ENCODE results near the gene FKBP1A.
A peak's percentile ranks its signal among the peaks of the same experiment; 100 is the strongest.

Gene FKBP1A

DNA sequence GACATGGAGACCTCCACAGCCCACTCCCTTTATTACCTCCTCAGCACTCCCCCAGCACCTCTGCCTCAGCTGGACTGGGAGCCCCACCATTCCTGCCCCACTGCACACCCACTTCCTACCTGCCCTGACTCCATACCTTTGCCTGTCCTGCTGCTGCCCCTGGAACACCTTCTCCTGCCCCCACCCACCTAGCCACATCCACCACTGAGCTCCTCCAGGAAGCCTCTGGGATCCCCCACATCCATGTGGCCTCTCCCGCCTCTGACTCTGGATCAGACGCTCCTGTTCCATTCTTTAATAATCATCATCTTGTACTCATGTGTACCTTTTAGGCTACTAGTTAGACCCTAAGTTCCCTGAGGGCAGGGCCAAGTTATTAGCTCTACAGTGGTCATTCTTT is 61.8 kb downstream of the FKBP1A start:
- TF ChIP-seq POLR2AphosphoS5 (IDR thresholded peaks at IDR 0.05; ENCODE audit: low read depth, low read length): no peak
- TF ChIP-seq TAF1 (IDR thresholded peaks at IDR 0.05; ENCODE audit: low read depth, low read length): no peak
- TF ChIP-seq POLR2A (IDR thresholded peaks at IDR 0.05; ENCODE audit: low read depth, low read length): no peak
- TF ChIP-seq POU2F2 (IDR thresholded peaks at IDR 0.05; ENCODE audit: low read depth, low read length): no peak
- TF ChIP-seq SPI1 (IDR thresholded peaks at IDR 0.05; ENCODE audit: low read depth, low read length): no peak
- TF ChIP-seq PAX5 (IDR thresholded peaks at IDR 0.05; ENCODE audit: insufficient read depth, low read length, severe bottlenecking): no peak
- FAIRE-seq (no peak), DNase-seq (ENCODE audit: insufficient read length, low spot score) (no peak)

- DNase-seq (ENCODE audit: insufficient read length, low spot score) (no peak), FAIRE-seq (peak; percentile 87)
- TF ChIP-seq POLR2A (IDR thresholded peaks at IDR 0.05; ENCODE audit: low read depth, low read length): no peak; the same call in 1 of the 2 replicates
- no peak for TF ChIP-seq TAF1 (IDR thresholded peaks at IDR 0.05; ENCODE audit: low read depth, low read length)
- no peak for TF ChIP-seq POU2F2 (IDR thresholded peaks at IDR 0.05; ENCODE audit: low read depth, low read length)
- no peak for TF ChIP-seq PAX5 (IDR thresholded peaks at IDR 0.05; ENCODE audit: insufficient read depth, low read length, severe bottlenecking)
- TF ChIP-seq POLR2AphosphoS5 (IDR thresholded peaks at IDR 0.05; ENCODE audit: low read depth, low read length): no peak
- no peak for TF ChIP-seq SPI1 (IDR thresholded peaks at IDR 0.05; ENCODE audit: low read depth, low read length)
Measured at GRCh38 chr20:1330075-1330830, 62.6 kb downstream of the FKBP1A start.

DNA sequence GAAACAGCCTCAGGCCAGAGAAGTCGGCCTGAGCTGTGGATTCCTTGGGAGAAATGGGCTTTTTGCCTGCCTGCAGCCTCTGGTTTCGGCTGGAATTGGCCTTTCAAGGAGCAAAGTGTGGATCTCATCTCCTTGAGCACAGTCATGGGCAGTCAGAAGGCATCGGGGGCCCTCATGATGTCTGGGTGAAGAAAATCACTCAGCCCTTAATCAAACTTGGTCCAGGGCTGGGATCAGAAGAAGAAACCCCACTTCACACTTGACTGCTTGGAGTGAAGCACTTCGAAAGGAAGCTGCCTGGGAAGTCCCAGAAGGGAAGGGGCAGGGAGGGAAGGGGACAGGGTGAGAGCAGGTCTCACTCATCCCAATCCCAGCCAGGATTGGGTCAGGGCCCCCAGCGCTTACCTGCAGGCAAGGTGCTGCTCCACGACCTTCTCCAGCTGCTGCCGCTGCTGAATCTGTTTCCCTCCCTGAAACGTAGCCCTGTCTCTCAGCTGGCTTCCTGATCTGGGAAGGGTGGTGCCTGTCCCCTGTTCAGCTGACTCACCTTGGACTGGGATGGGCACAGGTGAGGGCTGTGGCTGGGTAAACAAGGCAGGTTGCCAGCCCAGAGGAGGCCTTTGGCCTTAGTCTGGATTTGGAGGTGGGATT is 64.0 kb downstream of the FKBP1A start, which contains the start of gene SDCBP2:
Gene SDCBP2, minus strand, starts transcription at position 460 of the 651 bp plus-strand sequence. CDS start 8,723 bp downstream, outside the sequence.
- FAIRE-seq: no peak

GRCh38 chr20:1327827-1328679 is 64.8 kb downstream of the FKBP1A start:
- no peak for FAIRE-seq
- no peak for DNase-seq (ENCODE audit: insufficient read length, low spot score)
- no peak for TF ChIP-seq POU2F2 (IDR thresholded peaks at IDR 0.05; ENCODE audit: low read depth, low read length)
- TF ChIP-seq POLR2AphosphoS5 (IDR thresholded peaks at IDR 0.05; ENCODE audit: low read depth, low read length): 0 out of 2 replicates have a peak, but pooled peaks have one; percentile 6

More for the DNA sequence above, 64.0 kb downstream of the FKBP1A start, which contains the start of gene SDCBP2:
- no peak for DNase-seq (ENCODE audit: insufficient read length, low spot score)
- no peak for TF ChIP-seq POLR2AphosphoS5 (IDR thresholded peaks at IDR 0.05; ENCODE audit: low read depth, low read length)
- TF ChIP-seq POLR2A (IDR thresholded peaks at IDR 0.05; ENCODE audit: low read depth, low read length): no peak
- TF ChIP-seq POU2F2 (IDR thresholded peaks at IDR 0.05; ENCODE audit: low read depth, low read length): no peak
- no peak for TF ChIP-seq TAF1 (IDR thresholded peaks at IDR 0.05; ENCODE audit: low read depth, low read length)
- TF ChIP-seq PAX5 (IDR thresholded peaks at IDR 0.05; ENCODE audit: insufficient read depth, low read length, severe bottlenecking): no peak
- no peak for TF ChIP-seq SPI1 (IDR thresholded peaks at IDR 0.05; ENCODE audit: low read depth, low read length)

DNA sequence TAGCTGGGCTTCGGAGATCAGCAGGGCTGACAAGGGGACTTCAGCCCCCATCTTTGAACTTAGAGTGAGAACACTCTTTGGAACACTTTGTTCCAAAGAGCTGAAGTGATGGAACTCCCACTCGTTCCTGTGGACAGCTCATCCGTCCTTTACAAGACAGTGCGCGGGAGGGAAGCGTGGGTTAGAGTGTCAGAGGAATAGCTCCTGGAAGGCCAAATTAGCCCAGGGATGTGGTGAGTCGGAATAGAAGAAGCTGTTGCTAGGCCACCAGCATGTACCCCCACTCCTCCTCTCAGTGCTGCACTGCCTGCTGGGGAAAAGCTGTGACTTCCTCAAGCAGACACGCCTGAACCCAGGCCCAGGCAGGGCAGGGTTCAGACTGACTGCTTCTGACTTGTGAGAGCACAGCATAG is 65.6 kb downstream of the FKBP1A start:
- TF ChIP-seq SPI1 (IDR thresholded peaks at IDR 0.05; ENCODE audit: low read depth, low read length) (no peak), TAF1 (IDR thresholded peaks at IDR 0.05; ENCODE audit: low read depth, low read length) (no peak), PAX5 (IDR thresholded peaks at IDR 0.05; ENCODE audit: insufficient read depth, low read length, severe bottlenecking) (no peak), POLR2AphosphoS5 (IDR thresholded peaks at IDR 0.05; ENCODE audit: low read depth, low read length) (peak; percentile 20; the same call in 1 of the 2 replicates), POU2F2 (IDR thresholded peaks at IDR 0.05; ENCODE audit: low read depth, low read length) (no peak), POLR2A (IDR thresholded peaks at IDR 0.05; ENCODE audit: low read depth, low read length) (peak; percentile 16; the same call in 1 of the 2 replicates)
- FAIRE-seq (no peak), DNase-seq (ENCODE audit: insufficient read length, low spot score) (no peak)

DNA sequence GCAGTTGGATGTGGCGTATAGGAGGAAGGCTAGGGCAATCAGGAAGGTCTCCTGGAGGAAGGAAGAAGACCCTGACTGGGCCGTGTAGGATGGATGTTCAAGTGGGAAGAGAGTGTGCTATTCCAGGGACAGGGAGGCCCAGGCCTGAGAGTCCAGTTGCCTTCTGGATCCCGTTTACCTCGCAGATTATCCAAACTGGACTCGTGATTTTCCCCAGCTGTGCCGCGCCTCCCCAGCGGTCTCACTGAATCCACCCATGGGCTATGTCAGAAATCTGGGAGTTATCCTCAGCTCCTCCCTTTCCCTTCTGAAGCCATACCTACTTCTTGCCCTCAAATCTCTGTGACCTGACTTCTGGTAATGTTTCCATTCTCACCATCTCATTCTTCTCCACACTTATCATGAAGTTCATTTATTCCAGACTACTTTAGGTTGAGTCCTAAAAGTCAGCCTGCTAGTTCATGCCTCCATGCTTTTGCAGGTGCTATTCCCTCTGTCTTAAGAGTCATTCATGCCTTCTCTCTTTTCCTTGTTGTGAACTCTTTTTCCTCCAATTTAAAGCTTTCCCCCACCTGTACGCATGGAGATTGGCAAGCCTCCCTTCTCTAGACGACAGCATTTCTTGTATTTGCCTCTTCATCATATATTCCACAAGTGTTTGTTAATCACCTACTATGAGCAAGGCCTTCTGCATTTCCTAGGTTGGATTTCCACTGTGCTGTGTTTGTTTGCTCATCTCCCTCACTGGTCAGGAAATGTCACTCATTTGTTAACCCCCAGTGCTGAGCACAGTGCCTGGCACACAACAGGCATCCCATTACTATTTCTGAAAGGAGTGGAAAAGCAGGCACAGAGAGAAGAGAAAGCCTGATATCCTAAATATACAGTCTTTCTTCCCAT is 66.6 kb downstream of the FKBP1A start:
- peak; percentile 40 for FAIRE-seq
- no peak for DNase-seq (ENCODE audit: insufficient read length, low spot score)
- TF ChIP-seq POLR2A (IDR thresholded peaks at IDR 0.05; ENCODE audit: low read depth, low read length) (no peak), SPI1 (IDR thresholded peaks at IDR 0.05; ENCODE audit: low read depth, low read length) (no peak), POU2F2 (IDR thresholded peaks at IDR 0.05; ENCODE audit: low read depth, low read length) (no peak), POLR2AphosphoS5 (IDR thresholded peaks at IDR 0.05; ENCODE audit: low read depth, low read length) (no peak; the same call in 1 of the 2 replicates), PAX5 (IDR thresholded peaks at IDR 0.05; ENCODE audit: insufficient read depth, low read length, severe bottlenecking) (no peak)

- TF ChIP-seq POU2F2 (IDR thresholded peaks at IDR 0.05; ENCODE audit: low read depth, low read length) (0 out of 2 replicates have a peak, but pooled peaks have one; percentile 43), SPI1 (IDR thresholded peaks at IDR 0.05; ENCODE audit: low read depth, low read length) (no peak), PAX5 (IDR thresholded peaks at IDR 0.05; ENCODE audit: insufficient read depth, low read length, severe bottlenecking) (no peak), POLR2AphosphoS5 (IDR thresholded peaks at IDR 0.05; ENCODE audit: low read depth, low read length) (peak; percentile 93), TAF1 (IDR thresholded peaks at IDR 0.05; ENCODE audit: low read depth, low read length) (peak; percentile 91), POLR2A (IDR thresholded peaks at IDR 0.05; ENCODE audit: low read depth, low read length) (peak; percentile 97)
- FAIRE-seq (peak; percentile 99), DNase-seq (ENCODE audit: insufficient read length, low spot score) (peak; percentile 93)
Measured at GRCh38 chr20:1325173-1326030, 67.5 kb downstream of the FKBP1A start.

All from GM12891 (cell line).